DOHH2 (cell line): ENCODE data around the gene FAR2.

Source experiments
- H3F3A ChIP-seq: fragments of 200-600 bp; sonication (generic), shearing (Covaris generic); 2 replicates; pipeline ENCODE4 v1.6.0; 2016; ENCODE audit warnings: antibody characterized with exemption, mild to moderate bottlenecking; ENCODE audit not compliant: control insufficient read depth, insufficient read depth
- H3K27ac ChIP-seq: fragments of 200-600 bp; sonication (generic); 2 replicates; pipeline ENCODE4 v1.5.1; 2014; ENCODE audit warnings: low read depth, mild to moderate bottlenecking, low read length, moderate library complexity
- H3K27me3 ChIP-seq: fragments of 200-600 bp; sonication (generic); 2 replicates; pipeline ENCODE4 v1.6.1; 2014; ENCODE audit warnings: mild to moderate bottlenecking, low read length, mixed read lengths; ENCODE audit not compliant: control insufficient read depth
- H3K36me3 ChIP-seq: fragments of 200-600 bp; sonication (generic); 2 replicates; pipeline ENCODE4 v1.6.1; 2014; ENCODE audit warnings: mild to moderate bottlenecking, low read length, moderate library complexity, mixed read lengths; ENCODE audit not compliant: control insufficient read depth
- H3K4me1 ChIP-seq: fragments of 200-600 bp; sonication (generic); 2 replicates; pipeline ENCODE4 v1.6.1; 2014; ENCODE audit warnings: mild to moderate bottlenecking, low read length, mixed read lengths; ENCODE audit not compliant: control insufficient read depth
- H3K4me2 ChIP-seq: fragments of 200-600 bp; sonication (generic); 2 replicates; pipeline ENCODE4 v1.6.0; 2014; ENCODE audit warnings: mild to moderate bottlenecking, low read length, moderate library complexity
- H3K4me3 ChIP-seq: fragments of 200-600 bp; sonication (generic); 2 replicates; pipeline ENCODE4 v1.5.1; 2014; ENCODE audit warnings: mild to moderate bottlenecking, low read length, mixed read lengths
- H3K79me2 ChIP-seq: fragments of 200-600 bp; sonication (generic); 2 replicates; pipeline ENCODE4 v1.6.1; 2014; ENCODE audit warnings: mild to moderate bottlenecking, low read length, mixed read lengths; ENCODE audit not compliant: control insufficient read depth
- H3K9me2 ChIP-seq: fragments of 200-600 bp; sonication (generic); replicated peaks from 2 replicates; pipeline ENCODE4 v1.6.1; 2014; ENCODE audit warnings: mild to moderate bottlenecking, low read length, mixed read lengths; ENCODE audit not compliant: control insufficient read depth
- H3K9me3 ChIP-seq: fragments of 200-600 bp; sonication (generic); 2 replicates; pipeline ENCODE4 v1.6.1; 2014; ENCODE audit warnings: antibody characterized with exemption, low read length, mixed read lengths; ENCODE audit not compliant: control insufficient read depth, insufficient read depth
- H4K20me1 ChIP-seq: fragments of 200-600 bp; sonication (generic); 2 replicates; pipeline ENCODE4 v1.6.0; 2014; ENCODE audit warnings: low read depth, mild to moderate bottlenecking, antibody characterized with exemption, low read length, moderate library complexity; ENCODE audit not compliant: control insufficient read depth, insufficient read depth
- CTCF ChIP-seq: fragments of 200-600 bp; sonication (generic); IDR thresholded peaks from one replicate; pipeline ENCODE4 v1.5.1; 2014; ENCODE audit warnings: antibody characterized with exemption, mild to moderate bottlenecking, low read depth, low read length; ENCODE audit not compliant: poor library complexity, severe bottlenecking
- EZH2phosphoT487 ChIP-seq: fragments of 200-600 bp; sonication (generic); IDR thresholded peaks from 2 replicates; pipeline ENCODE4 v1.6.1; 2017; ENCODE audit warnings: borderline replicate concordance, mild to moderate bottlenecking, antibody characterized with exemption, low read length, moderate library complexity, mixed read lengths

FAR2 gene

GRCh38 chr12:29309320-29309902, 160.3 kb downstream of the FAR2 start:
- H3K9me3 ChIP-seq = no peaks in the 10 kb centered on the region
- H3K4me3 ChIP-seq = no peak overlapping the region
- H3K4me1 ChIP-seq = no peaks in the 10 kb centered on the region
- H4K20me1 ChIP-seq = no peaks in the 10 kb centered on the region
- H3K27ac ChIP-seq = no peak overlapping the region
- TF ChIP-seq CTCF = peak; percentile 45
- no peak for TF ChIP-seq EZH2phosphoT487
- no peaks in the 10 kb centered on the region for H3K9me2 ChIP-seq
- H3K27me3 ChIP-seq = no peaks in the 10 kb centered on the region
- no peaks in the 10 kb centered on the region for H3F3A ChIP-seq
- no peaks in the 10 kb centered on the region for H3K36me3 ChIP-seq
- H3K79me2 ChIP-seq = no peaks in the 10 kb centered on the region
- no peak overlapping the region for H3K4me2 ChIP-seq

GRCh38 chr12:29310899-29311298, 161.8 kb downstream of the FAR2 start:
- H3K4me1 ChIP-seq = no peaks in the 10 kb centered on the region
- no peak overlapping the region for H3K4me2 ChIP-seq
- no peak overlapping the region for H3K27ac ChIP-seq
- no peaks in the 10 kb centered on the region for H3K36me3 ChIP-seq
- H3F3A ChIP-seq = no peaks in the 10 kb centered on the region
- no peaks in the 10 kb centered on the region for H3K27me3 ChIP-seq
- no peaks in the 10 kb centered on the region for H3K9me2 ChIP-seq
- no peaks in the 10 kb centered on the region for H3K79me2 ChIP-seq
- H3K9me3 ChIP-seq = no peaks in the 10 kb centered on the region
- H3K4me3 ChIP-seq = no peak overlapping the region
- no peak for TF ChIP-seq CTCF
- TF ChIP-seq EZH2phosphoT487 = no peak
- H4K20me1 ChIP-seq = no peaks in the 10 kb centered on the region

- no peaks in the 10 kb centered on the region for H3K9me3 ChIP-seq
- H3K27ac ChIP-seq = no peak overlapping the region
- H3K36me3 ChIP-seq = no peaks in the 10 kb centered on the region
- no peaks in the 10 kb centered on the region for H3K27me3 ChIP-seq
- no peaks in the 10 kb centered on the region for H4K20me1 ChIP-seq
- H3K9me2 ChIP-seq = no peaks in the 10 kb centered on the region
- TF ChIP-seq CTCF (no peak), EZH2phosphoT487 (no peak)
- no peaks in the 10 kb centered on the region for H3F3A ChIP-seq
- H3K4me3 ChIP-seq = no peak overlapping the region
- no peaks in the 10 kb centered on the region for H3K79me2 ChIP-seq
- H3K4me1 ChIP-seq = peaks cover 12% of the 10 kb centered on the region
- H3K4me2 ChIP-seq = no peak overlapping the region
These were observed 165.3 kb downstream of the FAR2 start for GRCh38 chr12:29314416-29314815.

- Histone ChIP-seq H3K9me2 (no peaks in the 10 kb centered on the region), H3K27me3 (no peaks in the 10 kb centered on the region), H3K27ac (no peak overlapping the region), H4K20me1 (no peaks in the 10 kb centered on the region), H3K79me2 (no peaks in the 10 kb centered on the region), H3K4me3 (no peak overlapping the region), H3K36me3 (no peaks in the 10 kb centered on the region), H3K9me3 (no peaks in the 10 kb centered on the region), H3F3A (no peaks in the 10 kb centered on the region), H3K4me2 (no peak overlapping the region), H3K4me1 (peaks cover 12% of the 10 kb centered on the region)
- no peak for TF ChIP-seq CTCF
- TF ChIP-seq EZH2phosphoT487 = no peak
These were observed 167.7 kb downstream of the FAR2 start for GRCh38 chr12:29316752-29317151.
